A673 (cell line): ENCODE data around the gene THSD8. TPM values are rescaled to one million over a fixed set of nuclear protein-coding genes. Genes with fewer than 3 reads are reported as not detected.

Source experiments
- BruUV-seq: library from RNA; stranded (reverse); fragments of 400-500 nt; replicated peaks from 2 replicates; lab custom pipeline; 2021; lab: Mats Ljungman, UMichigan
- CTCF ChIA-PET: fragments of 300-600 bp; sonication (Branson Sonifier 250); formaldehyde crosslinking; loops from one replicate; lab custom pipeline; 2022; ENCODE audit warnings: antibody characterized with exemption; lab: Charles Lee
- POLR2A ChIA-PET: fragments of 300-600 bp; sonication (Branson Sonifier 250); formaldehyde crosslinking; loops from one replicate; lab custom pipeline; 2022; ENCODE audit warnings: antibody characterized with exemption; ENCODE audit not compliant: low non-redundant PET; lab: Charles Lee
- DNase-seq: peaks from one replicate; pipeline ENCODE4 v3.0.0-alpha.2; 2015; ENCODE audit warnings: low spot score
- H3K27ac ChIP-seq: fragments of 200-600 bp; sonication (generic); 2 replicates; pipeline ENCODE4 v1.5.1; 2016; ENCODE audit warnings: mixed run types, low read depth, mild to moderate bottlenecking, mixed read lengths, antibody characterized with exemption, low read length; ENCODE audit not compliant: poor library complexity, severe bottlenecking
- H3K27me3 ChIP-seq: fragments of 200-600 bp; sonication (generic); replicated peaks from 2 replicates; pipeline ENCODE4 v1.6.1; 2017; ENCODE audit warnings: mixed run types, low read depth, mild to moderate bottlenecking, mixed read lengths, antibody characterized with exemption, low read length; ENCODE audit not compliant: insufficient read depth, poor library complexity
- H3K36me3 ChIP-seq: fragments of 200-600 bp; sonication (generic); 2 replicates; pipeline ENCODE4 v1.6.1; 2016; ENCODE audit warnings: mixed run types, mild to moderate bottlenecking, mixed read lengths, antibody characterized with exemption, low read length; ENCODE audit not compliant: insufficient read depth, poor library complexity, severe bottlenecking
- H3K4me1 ChIP-seq: fragments of 200-600 bp; sonication (generic); 2 replicates; pipeline ENCODE4 v1.6.1; 2017; ENCODE audit warnings: mixed run types, mild to moderate bottlenecking, mixed read lengths, antibody characterized with exemption, low read length; ENCODE audit not compliant: insufficient read depth, poor library complexity, severe bottlenecking
- H3K4me3 ChIP-seq: fragments of 200-600 bp; sonication (generic); 2 replicates; pipeline ENCODE4 v1.5.1; 2016; ENCODE audit warnings: low read depth, mixed run types, mild to moderate bottlenecking, mixed read lengths, low read length; ENCODE audit not compliant: poor library complexity, severe bottlenecking
- H3K9me3 ChIP-seq: fragments of 200-600 bp; sonication (generic); 2 replicates; pipeline ENCODE4 v1.6.1; 2016; ENCODE audit warnings: mixed run types, low read depth, mild to moderate bottlenecking, mixed read lengths, antibody characterized with exemption, low read length; ENCODE audit not compliant: poor library complexity, severe bottlenecking
- EZH2 ChIP-seq: fragments of 200-600 bp; sonication (generic); IDR thresholded peaks from 2 replicates; pipeline ENCODE4 v1.6.1; 2017; ENCODE audit warnings: borderline replicate concordance, low read depth, mild to moderate bottlenecking, mixed read lengths, antibody characterized with exemption, low read length; ENCODE audit not compliant: poor library complexity, severe bottlenecking
- intact Hi-C: fragments of 100-400 bp; cut with micrococcal nuclease; formaldehyde crosslinking; loops from one replicate; pipeline ENCODE4 v1.10.0; 2022; ENCODE audit not compliant: unreplicated experiment
- total RNA-seq: library from RNA; stranded (reverse); gene quantifications from 2 replicates; pipeline ENCODE4 v1.2.3, GENCODE V29; 2021
- TF ChIP-seq, protein P1 (sequence below): fragments of 300-800, 200-600 bp; sonication (generic); conservative IDR thresholded peaks from 2 replicates; pipeline ENCODE4 v1.5.1; 2017; ENCODE audit warnings: low read depth, mild to moderate bottlenecking, antibody characterized with exemption, low read length, moderate library complexity, mixed read lengths

THSD8 gene
- total RNA-seq, 1 experiment from 2014 or later: 45.2 TPM

DNA sequence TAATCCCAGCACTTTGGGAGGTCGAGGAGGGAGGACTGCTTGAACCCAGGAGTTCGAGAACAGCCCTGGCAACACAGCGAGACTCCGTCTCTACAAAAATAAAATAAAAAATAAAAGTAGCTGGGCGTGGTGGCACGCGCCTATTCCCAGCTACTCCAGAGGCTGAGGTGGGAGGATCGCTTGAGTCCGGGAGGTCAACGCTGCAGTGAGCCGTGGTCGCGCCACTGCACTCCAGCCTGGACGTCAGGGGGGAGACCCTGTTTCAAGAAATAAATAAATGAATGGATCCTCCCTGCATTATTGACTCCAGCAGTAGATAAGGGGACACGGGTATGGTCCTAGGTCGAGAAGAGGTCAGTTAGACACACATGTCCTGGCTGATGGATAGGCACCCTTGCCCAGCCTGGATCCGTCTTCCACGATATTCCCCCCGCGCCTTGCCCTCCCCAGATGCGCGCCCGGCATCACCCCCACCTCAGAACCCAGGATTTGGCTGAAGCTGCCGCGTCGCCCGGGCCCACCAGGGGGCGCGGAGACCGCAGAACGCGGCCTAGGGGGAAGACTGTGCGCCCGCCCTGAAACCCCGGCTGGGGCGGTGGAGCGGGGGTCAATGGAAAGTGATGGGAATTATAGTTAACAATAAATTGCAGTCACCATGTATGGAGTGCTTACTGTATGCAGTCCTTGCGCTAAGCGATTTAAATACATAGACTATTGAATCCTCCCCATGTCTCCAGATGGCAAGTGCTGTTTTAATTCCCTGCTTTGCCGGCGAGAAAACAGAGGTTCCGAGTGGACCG lies 24.5 kb upstream of the THSD8 start:
- no TSS peak for BruUV-seq
- peak overlapping the region; percentile 48 for H3K4me3 ChIP-seq
- intact Hi-C loops: loop anchor here (1.0 kb wide), 1 partner anchor 19 kb away; no protein-coding TSS in a partner anchor
- no peaks in the 10 kb centered on the region for H3K36me3 ChIP-seq
- DNase-seq: peak; percentile 91
- peak overlapping the region; percentile 73 for H3K27ac ChIP-seq
- peaks cover 23% of the 10 kb centered on the region for H3K4me1 ChIP-seq
- TF ChIP-seq EZH2: no peak
- TF ChIP-seq, protein P1, sequence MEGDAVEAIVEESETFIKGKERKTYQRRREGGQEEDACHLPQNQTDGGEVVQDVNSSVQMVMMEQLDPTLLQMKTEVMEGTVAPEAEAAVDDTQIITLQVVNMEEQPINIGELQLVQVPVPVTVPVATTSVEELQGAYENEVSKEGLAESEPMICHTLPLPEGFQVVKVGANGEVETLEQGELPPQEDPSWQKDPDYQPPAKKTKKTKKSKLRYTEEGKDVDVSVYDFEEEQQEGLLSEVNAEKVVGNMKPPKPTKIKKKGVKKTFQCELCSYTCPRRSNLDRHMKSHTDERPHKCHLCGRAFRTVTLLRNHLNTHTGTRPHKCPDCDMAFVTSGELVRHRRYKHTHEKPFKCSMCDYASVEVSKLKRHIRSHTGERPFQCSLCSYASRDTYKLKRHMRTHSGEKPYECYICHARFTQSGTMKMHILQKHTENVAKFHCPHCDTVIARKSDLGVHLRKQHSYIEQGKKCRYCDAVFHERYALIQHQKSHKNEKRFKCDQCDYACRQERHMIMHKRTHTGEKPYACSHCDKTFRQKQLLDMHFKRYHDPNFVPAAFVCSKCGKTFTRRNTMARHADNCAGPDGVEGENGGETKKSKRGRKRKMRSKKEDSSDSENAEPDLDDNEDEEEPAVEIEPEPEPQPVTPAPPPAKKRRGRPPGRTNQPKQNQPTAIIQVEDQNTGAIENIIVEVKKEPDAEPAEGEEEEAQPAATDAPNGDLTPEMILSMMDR: peak; percentile 98
- no peaks in the 10 kb centered on the region for H3K9me3 ChIP-seq
- no peaks in the 10 kb centered on the region for H3K27me3 ChIP-seq
- POLR2A ChIA-PET: interaction anchor here (0.6 to 1.4 kb wide), 2 partner anchors 14 to 99 kb away, joined by 4 to 6 read pairs; partner anchors contain the start of gene JUNB
- CTCF ChIA-PET: interaction anchor here (0.6 to 2.1 kb wide), 5 partner anchors 9 to 161 kb away, joined by 4 to 29 read pairs (median 7); partner anchors contain the start of genes FBXW9 and JUNB

GRCh38 chr19:12778017-12778904 lies 23.6 kb upstream of the THSD8 start:
- Histone ChIP-seq H3K4me3 (peak overlapping the region; percentile 48), H3K27ac (peak overlapping the region; percentile 73), H3K27me3 (no peaks in the 10 kb centered on the region), H3K36me3 (no peaks in the 10 kb centered on the region), H3K4me1 (peaks cover 31% of the 10 kb centered on the region), H3K9me3 (no peaks in the 10 kb centered on the region)
- TF ChIP-seq, protein P1: no peak
- TF ChIP-seq EZH2: no peak
- ChIA-PET POLR2A (interaction anchor here (1.0 to 1.4 kb wide), 2 partner anchors 13 to 14 kb away, joined by 4 to 6 read pairs; partner anchors contain the start of gene JUNB), CTCF (interaction anchor here (0.6 to 2.1 kb wide), 7 partner anchors 13 to 82 kb away, joined by 3 to 29 read pairs (median 7); partner anchors contain the start of genes FBXW9 and JUNB)
- BruUV-seq: no TSS peak
- intact Hi-C loops: no loop called here
- DNase-seq: peak; percentile 78

DNA sequence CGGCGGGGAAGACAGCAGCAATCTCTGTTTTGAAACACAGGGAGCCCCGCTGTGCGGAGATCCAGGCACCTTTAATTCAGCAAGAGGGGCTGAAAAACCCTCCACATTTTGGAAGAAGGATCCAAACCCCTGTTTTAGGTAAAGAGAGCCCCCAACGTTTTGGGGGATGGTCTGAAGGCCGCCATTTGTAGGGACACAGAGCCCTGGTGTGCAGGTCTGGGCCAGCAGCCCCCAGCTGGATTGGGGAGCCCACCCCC lies 23.0 kb upstream of the THSD8 start:
- intact Hi-C loops: no loop called here
- DNase-seq: no peak
- ChIA-PET CTCF (interaction anchor here (0.6 to 2.1 kb wide), 4 partner anchors 13 to 17 kb away, joined by 3 to 14 read pairs (median 4); no protein-coding TSS in a partner anchor), POLR2A (interaction anchor here (1.0 kb wide), 1 partner anchor 14 kb away, joined by 4 read pairs; no protein-coding TSS in a partner anchor)
- TF ChIP-seq, protein P1: no peak
- no peak for TF ChIP-seq EZH2
- BruUV-seq: TSS peak; percentile 90
- H3K27ac ChIP-seq: peak overlapping the region; percentile 73
- no peaks in the 10 kb centered on the region for H3K9me3 ChIP-seq
- H3K36me3 ChIP-seq: no peaks in the 10 kb centered on the region
- no peaks in the 10 kb centered on the region for H3K27me3 ChIP-seq
- H3K4me1 ChIP-seq: peaks cover 37% of the 10 kb centered on the region
- peak overlapping the region; percentile 48 for H3K4me3 ChIP-seq
